ENCODE measurements around the gene AJM1. TPM values are rescaled to one million over a fixed set of nuclear protein-coding genes. Genes with fewer than 3 reads are reported as not detected.

The AJM1 gene
- total and polyA plus RNA-seq, 2 of the 8 experiments (the other 6 are each of a cell fraction or from before 2014, with no cell fraction given), result 0.12 to 0.97 TPM

GRCh38 chr9:136835162-136835931, 6.9 kb upstream of the AJM1 start (continued):
- TF ChIP-seq POU5F1 (IDR thresholded peaks at IDR 0.05; ENCODE audit: low read depth, low read length) (no peak), SIN3A (conservative IDR thresholded peaks at IDR 0.05 in 1 of 2, IDR thresholded peaks at IDR 0.05 in 1 of 2; ENCODE audit: low read depth in 1 of 2, low read length in 2 of 2) (no peak)

All from H1 (cell line).